ENCODE data around the gene STK17A.

DNA sequence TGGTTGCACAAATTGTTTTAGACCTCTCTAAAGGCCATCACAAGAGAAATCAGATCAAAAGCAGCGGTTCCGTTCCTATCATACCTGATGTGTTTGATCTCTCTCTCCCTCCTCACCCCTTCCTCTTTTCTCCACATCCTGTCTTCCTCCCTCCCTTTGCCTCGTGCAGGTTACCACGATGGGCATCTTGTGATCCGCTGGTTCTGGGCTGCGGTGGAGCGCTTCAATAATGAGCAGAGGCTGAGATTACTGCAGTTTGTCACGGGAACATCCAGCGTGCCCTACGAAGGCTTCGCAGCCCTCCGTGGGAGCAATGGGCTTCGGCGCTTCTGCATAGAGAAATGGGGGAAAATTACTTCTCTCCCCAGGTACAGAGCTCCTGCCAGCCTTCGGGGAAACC lies 28.5 kb upstream of the STK17A start:
- no peak for TF ChIP-seq CTCF (conservative IDR thresholded peaks at IDR 0.05; ENCODE audit: low read length)
- no peak for TF ChIP-seq EZH2phosphoT487 (IDR thresholded peaks at IDR 0.05; ENCODE audit: borderline replicate concordance, low read depth, low read length)
